Measurements from ENCODE around the gene HELZ. TPM values are rescaled to one million over a fixed set of nuclear protein-coding genes. Genes with fewer than 3 reads are reported as not detected.

Gene HELZ
- total RNA-seq, 2 donors from 2014 or later, result 38.7 to 99.4 TPM

DNA sequence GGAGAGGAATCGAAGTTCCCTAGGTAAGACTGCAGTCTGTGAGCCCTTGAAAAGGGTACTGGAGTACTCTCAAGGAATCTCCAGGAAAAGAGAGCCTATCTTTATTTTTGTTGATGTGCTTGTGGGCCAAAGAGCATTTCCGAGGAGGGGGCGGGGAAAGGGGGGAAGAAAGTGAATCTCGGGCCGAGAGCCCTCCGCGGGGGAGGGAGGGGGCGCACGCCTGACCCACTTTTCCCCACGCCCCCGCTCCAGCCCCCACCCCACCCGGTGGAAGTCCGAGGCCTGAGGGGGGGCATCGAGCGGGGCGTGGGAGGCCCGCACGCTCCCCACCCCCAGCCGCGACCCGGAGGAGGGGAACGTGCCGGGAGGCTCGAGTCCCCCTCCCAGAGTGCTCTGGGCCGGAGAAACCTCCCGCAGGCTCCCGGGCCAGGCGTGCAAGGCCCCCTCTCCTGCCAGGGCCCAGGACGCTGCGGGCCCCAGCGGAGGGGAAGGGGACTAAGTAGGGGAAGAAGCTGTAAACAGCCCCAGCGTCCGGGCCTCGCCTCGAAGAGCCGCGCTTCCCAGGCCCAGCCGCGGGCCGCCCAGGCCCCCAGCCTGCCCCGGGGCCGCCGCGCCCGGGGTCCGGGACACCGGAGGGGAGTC lies 444 bp downstream of the HELZ start:
- Histone ChIP-seq H3K4me3 (peak overlapping the region; percentile 90 to 97), H3K36me3 (no peaks in the 10 kb centered on the region), H3K4me1 (replicated peaks) (no peaks in the 10 kb centered on the region), H3K27ac (peak overlapping the region; percentile 84 to 85), H3K27me3 (replicated peaks; ENCODE audit: insufficient read depth) (no peaks in the 10 kb centered on the region), H3K9me3 (no peaks in the 10 kb centered on the region)
- TF ChIP-seq, protein P1, sequence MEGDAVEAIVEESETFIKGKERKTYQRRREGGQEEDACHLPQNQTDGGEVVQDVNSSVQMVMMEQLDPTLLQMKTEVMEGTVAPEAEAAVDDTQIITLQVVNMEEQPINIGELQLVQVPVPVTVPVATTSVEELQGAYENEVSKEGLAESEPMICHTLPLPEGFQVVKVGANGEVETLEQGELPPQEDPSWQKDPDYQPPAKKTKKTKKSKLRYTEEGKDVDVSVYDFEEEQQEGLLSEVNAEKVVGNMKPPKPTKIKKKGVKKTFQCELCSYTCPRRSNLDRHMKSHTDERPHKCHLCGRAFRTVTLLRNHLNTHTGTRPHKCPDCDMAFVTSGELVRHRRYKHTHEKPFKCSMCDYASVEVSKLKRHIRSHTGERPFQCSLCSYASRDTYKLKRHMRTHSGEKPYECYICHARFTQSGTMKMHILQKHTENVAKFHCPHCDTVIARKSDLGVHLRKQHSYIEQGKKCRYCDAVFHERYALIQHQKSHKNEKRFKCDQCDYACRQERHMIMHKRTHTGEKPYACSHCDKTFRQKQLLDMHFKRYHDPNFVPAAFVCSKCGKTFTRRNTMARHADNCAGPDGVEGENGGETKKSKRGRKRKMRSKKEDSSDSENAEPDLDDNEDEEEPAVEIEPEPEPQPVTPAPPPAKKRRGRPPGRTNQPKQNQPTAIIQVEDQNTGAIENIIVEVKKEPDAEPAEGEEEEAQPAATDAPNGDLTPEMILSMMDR (IDR thresholded peaks at IDR 0.05), result no peak
- no peak for TF ChIP-seq POLR2A (IDR thresholded peaks at IDR 0.05)
- TF ChIP-seq POLR2AphosphoS5 (IDR thresholded peaks at IDR 0.05), result no peak
- peak; percentile 7 for DNase-seq (ENCODE audit: low spot score)
- intact Hi-C loops (cut with DNase I), result no loop called here
- WGBS, result 1% methylated on average over 30 of the region's 47 CpGs

DNA sequence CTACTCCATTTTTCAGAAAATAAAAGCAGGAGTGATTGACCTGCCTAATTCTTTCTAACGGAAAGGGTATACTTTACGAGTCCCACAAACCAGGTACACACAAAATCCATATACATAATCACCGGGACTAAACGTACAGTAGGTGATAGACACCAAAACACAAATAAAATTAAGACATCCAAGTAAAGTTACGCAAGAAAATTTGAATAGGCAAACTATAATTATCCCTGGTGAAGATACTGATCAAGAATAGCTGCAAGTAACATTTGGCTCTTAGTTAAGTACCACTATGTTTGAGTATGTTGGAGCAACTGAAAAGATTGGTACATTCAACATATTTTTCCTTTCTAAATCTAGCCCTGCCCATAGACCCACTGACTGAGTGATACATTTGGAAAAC lies 1.7 kb downstream of the HELZ start:
- H3K27ac ChIP-seq, result no peak overlapping the region
- H3K4me1 ChIP-seq (replicated peaks), result no peaks in the 10 kb centered on the region
- H3K9me3 ChIP-seq, result no peaks in the 10 kb centered on the region
- intact Hi-C loops (cut with DNase I), result no loop called here
- no peaks in the 10 kb centered on the region for H3K36me3 ChIP-seq
- no peak overlapping the region for H3K4me3 ChIP-seq
- H3K27me3 ChIP-seq (replicated peaks; ENCODE audit: insufficient read depth), result no peaks in the 10 kb centered on the region
- TF ChIP-seq POLR2A (IDR thresholded peaks at IDR 0.05) (no peak), POLR2AphosphoS5 (IDR thresholded peaks at IDR 0.05) (no peak)
- no peak for DNase-seq (ENCODE audit: low spot score)
- WGBS, result 44% methylated on average over 5 of the region's 5 CpGs

DNA sequence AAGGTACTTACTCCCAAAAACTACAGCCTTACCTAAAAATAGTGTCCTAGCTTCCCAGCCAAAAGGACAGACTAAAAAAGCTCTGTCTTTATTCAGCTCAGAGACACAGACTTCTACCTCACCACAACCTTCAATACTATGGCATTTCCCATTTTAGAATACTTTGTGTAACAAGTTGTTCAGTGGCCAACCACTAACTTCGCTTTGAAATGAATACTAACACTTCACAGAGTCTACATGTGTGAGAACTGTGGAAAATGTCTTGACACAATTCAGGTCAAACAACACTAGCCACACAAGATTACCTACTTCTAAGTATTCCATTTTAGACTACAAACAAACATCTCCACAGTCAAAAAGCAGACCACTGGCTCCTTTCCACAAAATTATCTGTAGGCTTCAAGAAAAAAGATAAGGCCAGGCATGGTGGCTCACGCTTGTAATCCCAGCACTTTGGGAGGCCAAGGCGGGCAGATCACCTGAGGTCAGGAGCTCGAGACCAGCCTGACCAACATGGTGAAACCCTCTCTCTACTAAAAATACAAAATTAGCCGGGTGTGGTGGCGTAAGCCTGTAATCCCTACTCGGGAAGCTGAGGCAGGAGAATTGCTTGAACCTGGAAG lies 3.2 kb downstream of the HELZ start:
- Histone ChIP-seq H3K27me3 (replicated peaks; ENCODE audit: insufficient read depth) (no peaks in the 10 kb centered on the region), H3K9me3 (no peaks in the 10 kb centered on the region), H3K27ac (no peak overlapping the region), H3K4me1 (replicated peaks) (no peaks in the 10 kb centered on the region), H3K36me3 (no peaks in the 10 kb centered on the region), H3K4me3 (no peak overlapping the region)
- intact Hi-C loops (cut with DNase I), result no loop called here
- TF ChIP-seq, protein P1 (IDR thresholded peaks at IDR 0.05), result no peak
- TF ChIP-seq POLR2AphosphoS5 (IDR thresholded peaks at IDR 0.05) (no peak), POLR2A (IDR thresholded peaks at IDR 0.05) (no peak)
- WGBS, result 92% methylated on average over 7 of the region's 7 CpGs
- DNase-seq (ENCODE audit: low spot score), result no peak

DNA sequence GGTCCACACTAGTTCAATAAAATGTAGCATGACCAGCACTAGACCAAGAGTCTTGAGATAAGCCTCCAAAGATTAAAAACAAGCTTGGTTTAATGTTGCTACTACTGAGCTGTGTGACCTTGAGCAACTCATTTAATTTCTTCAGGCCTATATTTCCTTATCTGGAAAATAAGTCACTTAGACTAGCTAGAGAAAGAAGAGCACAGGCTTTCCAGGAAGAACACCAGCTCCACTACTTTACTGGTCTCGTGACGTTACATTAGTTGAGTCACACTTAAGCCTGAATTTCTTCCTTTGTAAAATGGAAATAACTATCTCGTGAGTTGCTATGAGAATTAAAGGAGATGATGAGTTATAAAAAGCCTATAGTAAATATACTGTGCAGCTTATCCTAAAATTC lies 5.4 kb downstream of the HELZ start:
- WGBS, result 62% methylated on average over 3 of the region's 3 CpGs
- H3K4me3 ChIP-seq, result no peak overlapping the region
- no peaks in the 10 kb centered on the region for H3K4me1 ChIP-seq (replicated peaks)
- intact Hi-C loops (cut with DNase I), result no loop called here
- no peaks in the 10 kb centered on the region for H3K36me3 ChIP-seq
- no peaks in the 10 kb centered on the region for H3K9me3 ChIP-seq
- TF ChIP-seq POLR2A (IDR thresholded peaks at IDR 0.05) (no peak), POLR2AphosphoS5 (IDR thresholded peaks at IDR 0.05) (no peak)
- no peak for DNase-seq (ENCODE audit: low spot score)
- no peaks in the 10 kb centered on the region for H3K27me3 ChIP-seq (replicated peaks; ENCODE audit: insufficient read depth)
- H3K27ac ChIP-seq, result no peak overlapping the region

DNA sequence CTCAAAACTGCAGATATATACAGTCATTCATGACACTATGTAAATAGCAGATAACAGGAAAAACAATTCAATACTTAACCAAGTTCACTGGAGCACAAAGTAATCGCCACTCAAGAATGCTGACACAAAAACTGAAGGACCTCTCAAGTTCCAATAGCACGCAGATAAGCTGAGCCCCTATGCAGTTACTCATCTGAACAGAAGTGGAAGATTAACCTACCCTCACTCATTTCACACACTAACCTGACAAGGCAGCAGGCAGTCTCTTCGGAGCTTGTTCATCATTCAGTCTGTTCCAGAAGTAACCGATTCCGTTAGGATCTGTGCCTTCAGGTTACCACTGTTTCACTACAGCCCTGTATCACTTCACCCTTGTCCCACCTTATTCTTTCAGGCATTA lies 6.0 kb downstream of the HELZ start:
- Histone ChIP-seq H3K27me3 (replicated peaks; ENCODE audit: insufficient read depth) (no peaks in the 10 kb centered on the region), H3K27ac (no peak overlapping the region), H3K4me3 (no peak overlapping the region), H3K9me3 (no peaks in the 10 kb centered on the region), H3K36me3 (no peaks in the 10 kb centered on the region), H3K4me1 (replicated peaks) (no peaks in the 10 kb centered on the region)
- no peak for DNase-seq (ENCODE audit: low spot score)
- TF ChIP-seq POLR2A (IDR thresholded peaks at IDR 0.05) (no peak), POLR2AphosphoS5 (IDR thresholded peaks at IDR 0.05) (no peak)
- TF ChIP-seq, protein P1 (IDR thresholded peaks at IDR 0.05), result no peak
- 92% methylated on average over 5 of the region's 5 CpGs for WGBS
- intact Hi-C loops (cut with DNase I), result no loop called here

DNA sequence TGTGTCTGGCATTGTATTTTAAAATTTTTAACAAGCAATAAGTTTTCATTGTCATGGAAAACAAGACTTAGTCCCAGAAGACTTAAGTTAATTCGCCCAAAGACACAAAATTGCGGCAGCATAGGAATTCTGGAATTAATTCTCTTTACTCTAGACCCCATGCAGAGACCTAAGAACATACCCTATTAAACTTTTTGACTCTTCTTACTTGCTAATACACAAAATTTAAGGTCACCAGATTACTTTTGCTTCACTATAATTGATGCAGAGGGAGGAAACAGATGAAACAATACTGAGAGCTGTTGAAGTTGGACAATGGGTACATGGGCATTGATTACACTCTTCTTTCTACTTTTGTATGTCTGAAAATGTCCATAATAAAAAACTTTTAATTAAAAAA lies 12.6 kb downstream of the HELZ start:
- Histone ChIP-seq H3K27ac (no peak overlapping the region), H3K36me3 (no peaks in the 10 kb centered on the region), H3K9me3 (no peaks in the 10 kb centered on the region), H3K4me1 (replicated peaks) (no peaks in the 10 kb centered on the region), H3K27me3 (replicated peaks; ENCODE audit: insufficient read depth) (no peaks in the 10 kb centered on the region), H3K4me3 (no peak overlapping the region)
- intact Hi-C loops (cut with DNase I), result no loop called here
- TF ChIP-seq POLR2AphosphoS5 (IDR thresholded peaks at IDR 0.05) (no peak), POLR2A (IDR thresholded peaks at IDR 0.05) (no peak)
- TF ChIP-seq, protein P1 (IDR thresholded peaks at IDR 0.05), result no peak
- 97% methylated on average over 2 of the region's 2 CpGs for WGBS
- no peak for DNase-seq (ENCODE audit: low spot score)

Measured in prostate gland (tissue), 2 donors.